Measurements from ENCODE around the gene MYT1. TPM values are rescaled to one million over a fixed set of nuclear protein-coding genes. Genes with fewer than 3 reads are reported as not detected.
"Not testable (repeated sequence)": the region's sequence is repeated elsewhere in the genome, so short reads cannot be mapped to it uniquely, and the experiment has no call there.

MYT1 gene
- total RNA-seq, 1 experiment from 2014 or later: not detected

DNA sequence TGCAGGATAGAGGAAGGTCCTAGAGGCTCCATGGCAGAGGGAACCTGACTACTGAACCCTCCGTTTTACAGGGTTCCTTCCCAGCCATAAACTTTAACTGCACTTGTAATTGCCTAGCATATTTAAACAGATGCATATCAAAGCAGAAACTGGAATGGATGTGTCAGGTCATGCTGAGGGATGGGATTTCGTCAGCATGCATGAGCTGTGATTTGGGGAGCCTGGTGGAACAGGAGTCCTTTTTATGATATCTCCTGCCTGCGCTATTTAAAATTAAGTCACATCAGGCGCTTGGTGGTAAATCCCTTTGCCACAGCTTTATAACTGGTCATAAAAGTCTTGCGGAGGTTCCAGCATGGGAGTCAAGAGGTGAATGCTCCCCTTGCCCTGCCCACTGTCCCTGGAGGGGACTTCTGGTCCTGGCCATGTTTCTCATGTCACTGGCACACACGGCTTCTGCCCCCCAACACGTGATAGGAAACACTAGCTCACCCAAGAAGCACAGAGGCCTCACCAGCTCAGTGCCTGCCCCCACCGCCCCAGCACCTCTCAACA, 65.3 kb downstream of the MYT1 start:
- DNase-seq (ENCODE audit: low read depth): no peak

DNA sequence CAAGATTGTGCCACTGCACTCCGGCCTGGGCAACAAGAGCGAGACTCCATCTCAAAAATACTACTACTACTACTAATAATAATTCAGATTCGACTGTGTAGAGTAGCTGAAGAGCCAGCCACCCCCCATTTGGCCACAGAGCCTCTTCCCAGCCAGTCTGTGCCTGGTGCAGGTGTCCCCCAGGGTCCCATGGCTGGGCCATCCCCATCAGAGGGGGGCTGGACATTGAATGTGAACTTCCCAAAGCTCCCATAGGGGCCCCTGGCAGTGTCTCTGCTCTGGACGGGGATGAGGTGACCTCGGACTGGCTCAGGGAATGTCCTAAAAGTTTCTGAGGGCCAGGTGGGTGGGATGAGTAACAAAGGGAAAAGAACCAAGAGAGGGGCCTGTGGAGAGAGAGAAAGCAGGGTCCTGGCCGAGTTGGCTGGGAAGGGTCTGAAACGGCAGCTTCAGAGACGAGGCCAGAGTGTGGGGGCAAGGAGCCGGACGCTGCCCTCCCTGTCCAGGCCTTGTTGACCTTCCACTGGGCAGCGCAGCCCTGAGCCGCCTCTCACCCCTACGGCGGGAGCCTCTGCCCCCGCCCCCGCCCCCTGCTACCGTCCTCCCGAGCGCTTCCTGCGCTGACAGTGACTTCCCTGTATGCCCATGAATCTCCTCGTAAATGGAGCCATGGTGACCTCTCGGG, 66.4 kb downstream of the MYT1 start:
- no peak for DNase-seq (ENCODE audit: low read depth)

DNA sequence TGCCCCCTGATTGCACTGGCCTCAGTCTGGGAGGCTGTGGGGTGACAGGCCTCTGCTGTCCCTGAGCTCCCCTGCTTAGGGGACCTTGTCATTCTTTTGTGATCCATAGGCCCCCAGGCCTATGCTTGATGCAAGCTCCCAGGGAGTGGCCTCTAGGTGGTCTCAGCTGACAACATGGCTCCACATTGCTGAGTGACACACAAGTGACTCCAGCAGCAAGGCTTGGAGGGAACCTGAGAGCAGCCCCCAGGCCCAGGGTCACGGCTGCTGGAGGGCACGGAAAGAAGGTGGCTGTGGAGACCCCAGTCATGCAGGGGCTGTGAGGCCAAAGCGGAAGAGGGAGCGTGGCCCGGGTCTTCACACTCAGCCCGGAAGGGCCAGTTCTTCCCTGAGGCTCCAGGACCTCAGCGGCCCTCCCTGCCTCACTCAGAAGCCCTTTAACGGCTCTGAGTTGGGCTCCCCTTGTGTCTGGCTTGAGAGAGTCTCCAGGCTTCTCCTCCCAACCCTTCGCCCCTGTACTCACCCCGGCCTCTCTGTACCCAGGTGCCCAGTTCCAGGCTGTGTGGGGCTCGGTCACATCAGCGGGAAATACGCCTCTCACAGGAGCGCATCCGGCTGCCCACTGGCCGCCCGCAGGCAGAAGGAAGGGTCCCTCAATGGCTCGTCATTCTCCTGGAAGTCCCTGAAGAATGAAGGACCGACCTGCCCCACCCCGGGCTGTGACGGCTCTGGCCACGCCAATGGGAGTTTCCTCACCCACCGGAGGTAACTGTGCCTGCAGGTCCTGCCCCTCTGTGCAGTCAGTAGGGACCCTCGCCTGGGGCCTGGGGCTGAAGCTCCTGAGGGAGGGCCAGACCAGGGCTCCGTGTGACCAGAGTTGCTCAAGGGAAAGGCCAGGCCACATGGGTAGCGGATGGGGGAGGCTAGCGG, 67.6 kb downstream of the MYT1 start:
- DNase-seq (ENCODE audit: low read depth): no peak

DNA sequence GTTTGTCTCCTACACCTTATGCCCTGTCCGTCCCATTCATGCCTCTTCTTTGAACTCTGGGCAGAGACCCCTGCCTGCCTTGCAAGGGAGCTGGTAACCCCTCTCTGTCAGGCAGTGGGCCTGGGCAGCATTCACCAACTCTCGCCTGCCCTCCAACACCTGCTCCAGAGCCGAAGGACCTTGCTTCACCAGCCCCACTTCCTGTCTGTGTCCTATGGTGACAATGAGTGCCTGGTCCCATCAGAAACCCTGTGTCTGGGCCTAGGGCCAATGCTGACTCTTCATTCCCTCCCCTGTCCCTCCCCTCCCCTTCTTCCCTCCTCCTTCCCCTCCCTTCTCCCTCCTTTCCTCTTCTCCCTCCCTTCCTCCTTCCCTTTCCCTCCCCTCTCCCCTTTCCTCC, 68.5 kb downstream of the MYT1 start:
- DNase-seq (ENCODE audit: low read depth): peak; percentile 14

DNA sequence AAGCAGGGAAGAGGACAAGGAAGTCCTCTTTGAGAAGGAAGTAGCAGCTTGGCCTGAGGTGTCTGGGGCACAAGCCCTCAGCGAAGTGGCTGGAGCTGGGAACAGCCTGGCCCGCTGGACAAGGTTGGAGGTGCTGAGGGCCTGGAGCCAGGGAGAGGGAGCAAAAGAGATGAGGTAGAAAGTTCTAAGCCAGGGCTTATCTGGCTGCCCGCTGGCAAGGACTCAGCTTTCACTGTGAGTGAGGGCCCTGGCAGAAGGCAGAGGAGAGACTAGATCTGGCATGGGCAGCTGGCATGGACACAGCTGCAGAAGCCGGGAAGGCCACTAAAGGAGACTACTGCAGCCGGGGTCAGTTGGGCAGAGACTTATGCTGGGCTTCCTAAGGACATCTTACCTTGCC, 69.5 kb downstream of the MYT1 start:
- DNase-seq (ENCODE audit: low read depth): no peak

DNA sequence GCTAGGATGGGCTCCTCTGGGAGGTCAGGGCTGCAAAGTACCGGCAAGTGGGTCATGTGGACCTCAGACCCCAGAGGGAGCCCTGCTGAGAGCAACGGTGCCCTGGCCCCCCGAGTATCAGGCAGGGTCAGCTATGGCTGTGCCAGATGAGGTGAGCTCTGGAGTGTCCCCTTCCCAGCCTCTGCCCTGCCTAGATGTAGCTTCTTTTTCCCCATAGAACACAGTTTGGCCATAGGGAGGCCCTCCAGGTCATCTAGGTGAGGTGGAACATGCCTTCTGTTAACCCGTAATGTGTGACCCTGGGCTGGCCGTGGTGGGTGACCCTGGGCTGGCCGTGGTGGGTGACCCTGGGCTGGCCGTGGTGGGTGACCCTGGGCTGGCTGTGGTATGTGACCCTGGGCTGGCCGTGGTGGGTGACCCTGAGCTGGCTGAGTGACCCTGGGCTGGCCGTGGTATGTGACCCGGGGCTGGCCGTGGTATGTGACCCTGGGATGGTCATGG, 70.1 kb downstream of the MYT1 start:
- DNase-seq (ENCODE audit: low read depth): no peak

DNA sequence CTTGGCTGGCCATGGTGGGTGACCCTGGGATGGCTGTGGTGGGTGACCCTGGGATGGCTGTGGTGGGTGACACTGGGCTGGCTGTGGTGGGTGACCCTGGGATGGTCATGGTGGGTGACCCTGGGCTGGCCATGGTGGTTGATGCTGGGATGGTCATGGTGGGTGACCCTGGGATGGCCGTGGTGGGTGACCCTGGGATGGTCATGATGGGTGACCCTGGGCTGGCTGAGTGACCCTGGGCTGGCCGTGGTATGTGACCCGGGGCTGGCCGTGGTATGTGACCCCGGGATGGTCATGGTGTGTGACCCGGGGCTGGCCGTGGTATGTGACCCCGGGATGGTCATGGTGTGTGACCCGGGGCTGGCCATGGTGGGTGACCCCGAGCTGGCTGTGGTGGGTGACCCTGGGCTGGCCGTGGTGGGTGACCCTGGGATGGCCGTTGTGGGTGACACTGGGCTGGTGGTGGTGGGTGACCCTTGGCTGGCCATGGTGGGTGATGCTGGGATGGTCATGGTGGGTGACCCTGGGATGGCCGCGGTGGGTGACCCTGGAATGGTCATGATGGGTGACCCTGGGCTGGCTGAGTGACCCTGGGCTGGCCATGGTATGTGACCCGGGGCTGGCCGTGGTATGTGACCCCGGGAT, 70.8 kb downstream of the MYT1 start:
- DNase-seq (ENCODE audit: low read depth): not testable (repeated sequence)

DNA sequence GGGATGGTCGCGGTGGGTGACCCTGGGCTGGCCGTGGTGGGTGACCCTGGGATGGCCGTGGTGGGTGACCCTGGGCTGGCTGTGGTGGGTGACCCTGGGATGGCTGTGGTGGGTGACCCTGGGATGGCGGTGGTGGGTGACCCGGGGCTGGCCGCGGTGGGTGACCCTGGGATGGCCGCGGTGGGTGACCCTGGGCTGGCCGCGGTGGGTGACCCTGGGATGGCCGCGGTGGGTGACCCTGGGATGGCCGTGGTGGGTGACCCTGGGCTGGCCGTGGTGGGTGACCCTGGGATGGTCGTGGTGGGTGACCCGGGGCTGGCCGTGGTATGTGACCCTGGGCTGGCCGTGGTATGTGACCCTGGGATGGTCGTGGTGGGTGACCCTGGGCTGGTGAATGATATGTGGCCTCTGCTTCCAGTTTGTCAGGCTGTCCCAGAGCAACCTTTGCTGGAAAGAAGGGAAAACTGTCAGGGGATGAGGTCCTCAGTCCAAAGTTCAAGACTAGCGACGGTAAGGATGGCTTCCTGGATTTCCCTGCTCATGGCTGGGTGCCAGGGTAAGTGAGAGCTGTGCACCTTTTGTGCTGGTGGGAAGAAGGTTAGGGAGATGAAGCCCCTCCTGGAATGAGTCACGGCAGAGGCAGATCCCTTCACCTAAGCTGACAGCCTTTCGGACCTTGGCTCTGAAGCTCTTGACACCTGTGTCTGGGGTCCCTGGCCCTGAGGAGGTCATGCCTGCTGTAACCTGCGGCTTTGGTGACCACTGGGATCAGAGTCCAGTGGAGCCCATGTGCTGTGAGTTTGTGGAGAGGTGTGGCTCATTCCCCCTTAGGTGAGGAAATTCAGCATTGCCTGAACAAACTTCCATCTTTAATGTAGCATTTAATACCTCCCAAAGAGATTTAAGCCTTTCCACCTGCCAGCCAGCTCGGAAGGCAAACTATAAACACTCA, 72.2 kb downstream of the MYT1 start:
- DNase-seq (ENCODE audit: low read depth): no peak

DNA sequence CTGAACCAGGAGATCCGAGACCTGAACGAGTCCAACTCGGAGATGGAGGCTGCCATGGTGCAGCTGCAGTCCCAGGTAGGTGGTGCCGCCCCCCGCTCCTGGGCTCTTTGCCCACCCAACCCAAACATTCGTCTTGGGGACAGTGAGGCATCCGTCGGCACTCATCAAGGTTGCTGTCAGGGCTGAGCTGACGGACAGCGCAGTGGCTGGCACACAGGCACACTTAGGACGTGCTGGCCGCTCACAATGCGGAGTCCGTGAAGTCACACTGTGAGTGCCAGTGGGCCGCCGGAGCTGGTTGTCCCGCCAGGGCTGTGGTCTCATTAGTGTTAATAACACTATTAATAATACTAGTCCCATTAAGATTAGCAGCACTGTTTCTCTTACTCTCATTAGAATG, 73.1 kb downstream of the MYT1 start:
- DNase-seq (ENCODE audit: low read depth): no peak

DNA sequence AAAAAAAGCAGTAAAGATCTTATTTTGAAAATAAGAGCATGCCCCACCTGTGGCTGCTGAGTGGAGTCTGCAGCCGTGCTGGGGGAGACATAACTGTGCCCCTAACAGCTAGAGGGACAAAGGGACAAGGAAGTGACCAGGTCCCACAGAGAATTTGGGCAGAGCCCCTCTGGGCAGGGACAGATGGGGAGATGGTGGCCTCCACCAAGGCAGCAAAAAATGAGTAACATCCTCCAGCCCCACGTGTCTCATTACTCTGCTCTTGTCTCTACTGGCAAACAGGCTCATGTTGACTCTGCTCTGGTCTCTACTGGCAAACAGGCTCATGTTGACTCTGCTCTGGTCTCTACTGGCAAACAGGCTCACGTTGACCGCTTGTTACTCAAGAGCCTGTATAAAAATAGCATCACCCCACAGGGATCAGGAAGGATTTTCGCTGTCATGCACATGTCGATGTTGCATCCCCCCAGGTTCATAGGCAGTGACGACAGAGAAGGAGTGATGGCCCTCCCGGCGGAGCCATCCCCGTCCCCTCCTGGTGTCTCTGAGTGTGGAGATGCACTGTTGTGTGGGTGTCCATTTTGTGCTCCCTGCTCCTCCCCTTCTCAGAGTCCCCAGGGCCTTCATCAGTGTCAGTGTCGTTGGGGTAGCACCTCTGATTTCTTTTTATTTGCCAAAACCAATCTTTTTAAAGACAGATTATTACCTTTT, 74.0 kb downstream of the MYT1 start:
- DNase-seq (ENCODE audit: low read depth): no peak

DNA sequence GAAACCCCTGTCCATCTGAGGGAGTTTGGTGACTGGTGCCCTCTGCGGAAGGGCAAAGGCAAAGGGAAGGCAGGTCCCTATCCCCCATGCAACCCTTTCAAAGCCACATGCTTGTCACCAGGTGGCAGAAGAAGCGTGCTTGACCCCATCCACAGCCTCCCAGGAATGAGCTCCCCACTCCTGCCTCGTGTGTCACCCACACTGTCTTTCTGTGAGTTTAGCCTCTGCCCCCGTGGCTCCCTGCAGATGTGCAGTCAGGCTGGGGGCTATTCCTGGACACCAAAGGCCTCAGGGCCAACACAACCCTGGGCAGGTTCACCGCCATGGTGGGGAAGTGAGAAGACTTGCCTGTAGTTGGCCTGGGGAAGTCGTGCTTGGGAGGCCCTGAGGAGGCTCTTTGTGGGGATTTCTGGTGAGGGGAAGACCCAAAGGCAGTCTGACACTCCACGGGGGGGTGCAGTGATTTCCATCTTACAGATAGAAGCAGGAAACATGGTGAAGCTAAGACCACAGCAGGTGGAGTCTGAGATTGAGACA, 74.7 kb downstream of the MYT1 start:
- no peak for DNase-seq (ENCODE audit: low read depth)

DNA sequence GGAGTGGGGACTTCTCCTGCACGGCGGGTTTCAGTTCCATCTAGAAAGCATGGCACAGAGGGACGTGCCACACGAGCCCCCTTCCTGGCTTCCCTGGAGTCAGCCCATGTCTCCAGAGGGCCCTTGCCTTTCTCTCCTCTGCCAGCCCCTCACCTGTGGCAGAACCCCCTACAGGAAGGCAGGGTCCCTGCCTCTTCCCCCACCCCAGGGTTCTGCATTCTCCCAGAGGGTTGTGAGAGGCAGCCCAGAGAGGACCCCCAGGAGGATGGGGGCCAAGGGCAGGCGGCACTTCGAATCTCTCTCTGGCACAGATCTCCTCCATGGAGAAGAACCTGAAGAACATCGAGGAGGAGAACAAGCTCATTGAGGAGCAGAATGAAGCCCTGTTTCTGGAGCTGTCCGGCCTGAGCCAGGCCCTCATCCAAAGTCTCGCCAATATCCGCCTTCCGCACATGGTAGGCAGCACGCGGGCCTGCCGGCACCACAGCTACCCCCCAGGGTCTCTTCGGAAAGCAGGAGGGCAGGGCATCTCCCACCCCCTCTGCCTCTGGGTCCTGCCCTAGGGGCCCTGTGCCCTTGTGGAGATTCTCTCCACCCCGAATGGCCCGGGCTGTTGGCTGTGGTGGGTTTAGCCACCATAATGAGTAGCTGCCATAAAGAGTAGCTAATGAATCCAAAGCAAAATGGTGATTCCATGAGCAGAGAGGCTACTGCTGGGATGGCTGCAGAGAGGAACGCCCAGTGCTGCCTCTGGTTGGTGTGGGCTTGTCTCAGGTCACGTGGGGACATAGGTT, 75.4 kb downstream of the MYT1 start:
- DNase-seq (ENCODE audit: low read depth): no peak

DNA sequence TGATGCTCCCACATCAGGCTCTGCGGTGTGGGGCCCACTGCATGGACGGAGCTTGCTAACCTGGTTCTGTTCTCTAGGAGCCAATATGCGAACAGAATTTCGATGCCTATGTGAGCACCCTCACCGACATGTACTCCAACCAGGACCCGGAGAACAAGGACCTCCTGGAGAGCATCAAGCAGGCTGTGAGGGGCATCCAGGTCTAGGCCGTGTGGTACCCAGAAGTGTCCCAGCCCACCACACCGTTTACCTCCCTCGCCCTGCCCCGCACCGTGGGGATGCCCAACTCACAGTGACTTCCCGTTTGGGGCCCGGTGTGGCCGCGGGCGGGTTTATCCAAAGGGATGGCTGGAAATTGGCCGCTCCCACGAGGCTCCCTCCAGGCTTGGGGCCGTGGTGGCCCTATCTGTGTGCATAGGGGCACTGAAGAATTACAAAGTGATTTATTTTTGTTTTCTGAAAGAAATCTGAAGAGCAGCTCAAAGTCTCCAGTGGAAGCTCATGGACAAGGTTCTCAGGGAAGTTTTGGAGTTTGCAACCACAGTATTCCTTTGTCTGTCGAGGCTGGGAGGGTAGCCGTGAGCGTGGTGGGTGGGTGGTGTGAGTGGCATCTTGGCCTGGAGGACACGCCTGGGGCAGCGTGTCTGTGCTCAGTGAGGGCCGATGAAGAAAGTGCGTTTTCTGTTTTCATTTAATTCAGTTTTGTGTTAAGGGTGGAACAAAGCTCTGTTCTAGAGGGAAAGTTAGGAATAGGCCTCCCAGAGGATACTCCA, 76.2 kb downstream of the MYT1 start:
- DNase-seq (ENCODE audit: low read depth): no peak

DNA sequence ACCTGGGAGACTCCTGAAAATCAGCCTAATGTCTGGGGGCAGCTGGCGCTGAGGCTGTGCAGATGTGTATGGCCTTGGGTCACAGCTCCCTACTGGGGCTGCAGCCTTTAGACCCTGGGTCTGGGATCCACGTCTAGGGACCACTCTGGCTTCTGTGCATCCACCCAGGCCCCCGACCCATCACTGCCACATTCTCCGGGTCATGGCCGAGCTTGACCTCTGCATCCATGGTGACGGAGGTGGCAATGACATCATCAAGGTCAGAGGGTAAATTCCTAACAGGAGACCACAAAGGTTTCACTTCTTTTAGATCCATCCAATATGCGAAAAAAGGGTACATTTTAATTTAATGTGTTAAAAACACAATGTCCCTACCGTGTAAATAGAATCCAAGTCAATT, 76.8 kb downstream of the MYT1 start:
- no peak for DNase-seq (ENCODE audit: low read depth)

DNA sequence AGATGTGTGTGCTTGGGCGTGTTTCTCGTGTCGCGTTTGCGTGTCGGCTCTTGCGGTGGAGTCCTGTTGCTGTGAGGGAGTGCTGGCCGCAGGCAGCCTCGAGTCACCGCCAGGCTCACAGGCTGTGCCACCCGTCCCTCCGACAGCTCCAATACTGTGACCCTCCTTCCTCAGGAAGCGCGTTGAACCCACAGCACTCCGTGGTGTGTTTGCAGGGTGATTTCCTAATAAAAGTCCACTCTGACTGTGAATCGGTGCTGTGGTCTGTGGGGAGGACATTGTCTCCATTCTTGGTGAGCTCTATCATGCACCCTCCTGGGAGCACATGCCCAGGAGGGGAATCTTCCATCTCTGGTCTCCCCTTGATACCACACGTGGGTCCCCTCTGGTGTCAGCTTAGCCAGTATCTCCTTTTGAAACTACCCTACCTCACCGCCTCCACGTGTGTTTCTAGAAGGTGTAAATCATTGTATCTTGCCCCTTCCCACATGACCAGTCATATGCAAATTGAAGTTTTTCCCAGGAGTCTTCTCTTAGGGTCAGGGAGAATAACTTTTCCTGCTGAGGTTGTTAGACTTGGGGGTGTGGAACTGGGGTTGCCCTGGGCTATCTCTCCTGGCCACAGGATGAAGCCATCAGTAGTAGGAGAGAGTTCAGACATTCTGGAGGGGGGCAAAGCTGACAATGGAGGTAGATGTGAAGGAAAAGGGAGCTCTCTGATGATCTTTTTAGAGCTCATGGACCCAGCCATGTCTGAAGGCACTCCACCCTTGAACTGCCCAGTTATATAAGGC, 77.9 kb downstream of the MYT1 start:
- DNase-seq (ENCODE audit: low read depth): no peak

DNA sequence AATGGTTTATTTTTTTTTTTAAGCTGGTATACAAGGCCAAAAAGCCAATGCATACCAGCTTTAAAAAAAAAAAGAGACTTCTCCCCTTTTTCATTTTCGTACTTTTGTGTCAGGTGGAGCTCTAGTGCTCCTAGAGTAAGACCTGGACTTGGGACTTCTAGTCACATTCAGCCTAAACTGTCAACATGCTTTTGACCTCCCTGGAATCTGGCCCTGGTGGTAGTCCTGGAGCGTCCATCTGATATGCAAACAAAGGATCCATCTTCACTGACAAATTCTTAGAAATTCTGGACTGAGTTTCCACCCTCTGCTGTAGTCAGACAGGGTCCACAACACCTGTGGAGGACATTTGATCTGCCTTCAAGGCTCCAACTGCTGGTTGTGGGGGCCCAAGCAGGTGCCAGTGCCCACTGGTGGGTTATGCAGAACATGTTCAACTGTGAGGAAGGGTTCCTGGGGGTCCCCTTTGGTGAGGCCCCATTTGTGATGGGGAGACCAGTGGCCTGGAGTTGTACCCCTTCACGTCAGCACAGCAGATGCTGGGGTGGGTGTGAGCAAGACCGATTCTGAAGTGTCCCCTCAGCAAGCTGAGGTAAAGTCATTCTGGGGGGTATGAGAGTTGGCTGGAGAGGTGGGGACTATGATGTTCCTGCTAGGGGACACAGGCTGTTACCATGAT, 78.7 kb downstream of the MYT1 start:
- DNase-seq (ENCODE audit: low read depth): no peak

DNA sequence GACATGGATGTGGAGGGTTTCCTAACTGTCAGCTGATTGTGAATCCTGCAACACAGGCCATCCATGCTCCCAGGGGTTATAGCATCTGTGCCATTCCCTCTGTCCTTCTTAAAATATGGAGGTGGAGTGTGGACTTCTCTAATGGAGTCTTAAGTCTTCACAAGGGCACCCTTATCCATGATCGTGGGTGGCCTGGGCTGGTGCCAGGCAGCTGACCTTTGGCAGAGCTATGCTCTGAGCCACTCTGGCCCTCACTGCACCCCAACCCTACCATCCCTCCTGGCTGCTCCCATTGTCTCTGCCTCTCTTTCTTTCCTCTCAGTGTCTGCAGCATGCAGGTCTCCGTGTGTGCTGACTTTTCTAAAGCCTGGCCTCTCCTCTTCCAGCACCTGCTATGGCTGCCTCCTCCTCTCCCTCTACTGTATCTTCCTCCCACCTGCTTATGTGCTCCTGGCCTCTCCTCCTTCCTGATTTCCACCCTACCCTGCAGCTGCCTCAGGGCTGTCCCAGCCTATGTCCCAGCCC, 80.1 kb downstream of the MYT1 start:
- DNase-seq (ENCODE audit: low read depth): no peak
